Measurements from ENCODE around the gene RTN4.

DNA sequence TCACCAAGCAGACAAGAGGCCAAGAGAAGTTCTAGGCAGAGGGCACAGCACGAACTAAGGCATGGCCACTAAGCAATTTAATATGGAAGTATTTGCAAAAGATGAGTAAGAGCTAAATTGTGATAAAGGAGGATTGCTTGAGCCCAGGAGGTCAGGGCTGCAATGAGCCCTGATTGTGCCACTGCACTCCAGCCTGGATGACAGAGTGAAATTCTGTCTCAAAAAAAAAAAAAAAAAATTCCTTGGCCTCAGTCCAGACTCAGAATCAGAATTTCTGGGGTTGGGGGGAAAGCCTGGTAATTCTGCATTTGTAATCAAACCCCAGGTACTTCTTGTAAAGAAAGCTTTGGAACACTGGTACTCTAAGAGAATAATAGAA, 46.8 kb upstream of the RTN4 start:
- TF ChIP-seq EZH2 (IDR thresholded peaks at IDR 0.05; ENCODE audit: borderline replicate concordance) (no peak), EZH2phosphoT487 (IDR thresholded peaks at IDR 0.05; ENCODE audit: low read depth, severe bottlenecking, unreplicated experiment) (no peak)
- TF ChIP-seq, protein P1, sequence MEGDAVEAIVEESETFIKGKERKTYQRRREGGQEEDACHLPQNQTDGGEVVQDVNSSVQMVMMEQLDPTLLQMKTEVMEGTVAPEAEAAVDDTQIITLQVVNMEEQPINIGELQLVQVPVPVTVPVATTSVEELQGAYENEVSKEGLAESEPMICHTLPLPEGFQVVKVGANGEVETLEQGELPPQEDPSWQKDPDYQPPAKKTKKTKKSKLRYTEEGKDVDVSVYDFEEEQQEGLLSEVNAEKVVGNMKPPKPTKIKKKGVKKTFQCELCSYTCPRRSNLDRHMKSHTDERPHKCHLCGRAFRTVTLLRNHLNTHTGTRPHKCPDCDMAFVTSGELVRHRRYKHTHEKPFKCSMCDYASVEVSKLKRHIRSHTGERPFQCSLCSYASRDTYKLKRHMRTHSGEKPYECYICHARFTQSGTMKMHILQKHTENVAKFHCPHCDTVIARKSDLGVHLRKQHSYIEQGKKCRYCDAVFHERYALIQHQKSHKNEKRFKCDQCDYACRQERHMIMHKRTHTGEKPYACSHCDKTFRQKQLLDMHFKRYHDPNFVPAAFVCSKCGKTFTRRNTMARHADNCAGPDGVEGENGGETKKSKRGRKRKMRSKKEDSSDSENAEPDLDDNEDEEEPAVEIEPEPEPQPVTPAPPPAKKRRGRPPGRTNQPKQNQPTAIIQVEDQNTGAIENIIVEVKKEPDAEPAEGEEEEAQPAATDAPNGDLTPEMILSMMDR (IDR thresholded peaks at IDR 0.05; ENCODE audit: poor library complexity) = no peak
